ENCODE measurements around the gene MAD1L1.
"Not testable (repeated sequence)": the region's sequence is repeated elsewhere in the genome, so short reads cannot be mapped to it uniquely, and the experiment has no call there.

Gene MAD1L1

GRCh38 chr7:2232766-2233520 lies at the start of gene MAD1L1:
TSS of gene MAD1L1 (minus strand) at chr7:2232945. CDS start at chr7:2230133, 2,812 bp downstream.
- peak; percentile 73 for DNase-seq

GRCh38 chr7:2282185-2282751 lies 49.5 kb upstream of the MAD1L1 start:
- DNase-seq, result no peak

GRCh38 chr7:2281541-2281940 lies 48.8 kb upstream of the MAD1L1 start:
- no peak for DNase-seq

GRCh38 chr7:2280424-2280823 lies 47.7 kb upstream of the MAD1L1 start:
- DNase-seq, result no peak

- no peak for DNase-seq
Measured at GRCh38 chr7:2279896-2280295, 47.2 kb upstream of the MAD1L1 start.

- no peak for DNase-seq
Measured at GRCh38 chr7:2278026-2278425, 45.3 kb upstream of the MAD1L1 start.

- DNase-seq, result no peak
Measured at GRCh38 chr7:2276107-2276506, 43.4 kb upstream of the MAD1L1 start.

- DNase-seq, result no peak
Measured at GRCh38 chr7:2275101-2275500, 42.4 kb upstream of the MAD1L1 start.

- DNase-seq, result no peak
Measured at GRCh38 chr7:2274666-2275065, 41.9 kb upstream of the MAD1L1 start.

- no peak for DNase-seq
Measured at GRCh38 chr7:2273866-2274265, 41.1 kb upstream of the MAD1L1 start.

- DNase-seq, result no peak
Measured at GRCh38 chr7:2272031-2272430, 39.3 kb upstream of the MAD1L1 start.

GRCh38 chr7:2271273-2272026 lies 38.7 kb upstream of the MAD1L1 start:
- no peak for DNase-seq

GRCh38 chr7:2270495-2270894 lies 37.8 kb upstream of the MAD1L1 start:
- no peak for DNase-seq

- no peak for DNase-seq
Measured at GRCh38 chr7:2269991-2270460, 37.3 kb upstream of the MAD1L1 start.

- DNase-seq, result not testable (repeated sequence)
Measured at GRCh38 chr7:2269089-2269990, 36.6 kb upstream of the MAD1L1 start.

- DNase-seq, result no peak
Measured at GRCh38 chr7:2266911-2267310, 34.2 kb upstream of the MAD1L1 start.

- no peak for DNase-seq
Measured at GRCh38 chr7:2264158-2264557, 31.4 kb upstream of the MAD1L1 start.

- DNase-seq, result no peak
Measured at GRCh38 chr7:2263176-2263575, 30.4 kb upstream of the MAD1L1 start.

- no peak for DNase-seq
Measured at GRCh38 chr7:2261611-2262010, 28.9 kb upstream of the MAD1L1 start.

GRCh38 chr7:2260820-2261219 lies 28.1 kb upstream of the MAD1L1 start:
- DNase-seq, result no peak

- no peak for DNase-seq
Measured at GRCh38 chr7:2259480-2259879, 26.7 kb upstream of the MAD1L1 start.

- no peak for DNase-seq
Measured at GRCh38 chr7:2258661-2259365, 26.1 kb upstream of the MAD1L1 start.

All from NCI-H774 (cell line).